Thyroid gland (tissue), 4 donors: ENCODE results near the gene EMP1. TPM values are rescaled to one million over a fixed set of nuclear protein-coding genes. Genes with fewer than 3 reads are reported as not detected.
"Not testable (repeated sequence)": the region's sequence is repeated elsewhere in the genome, so short reads cannot be mapped to it uniquely, and the experiment has no call there.

ENCODE experiments used
- DNase-seq, 2 donors: peaks; one replicate each; pipeline ENCODE4 v3.0.0-alpha.2; 2019
- H3K27ac ChIP-seq, 3 donors: fragments of 200-600 bp; sonication (generic); 1 replicate in 2 of 3; 2 replicates in 1 of 3; pipeline ENCODE4 v1.5.1; 2016 to 2019; ENCODE audit warnings: mild to moderate bottlenecking in 1 of 3, moderate library complexity in 1 of 3
- H3K27me3 ChIP-seq: fragments of 200-600 bp; sonication (generic); one replicate; pipeline ENCODE4 v1.5.1; 2019
- H3K36me3 ChIP-seq, 2 donors: fragments of 200-600 bp; sonication (generic); one replicate each; pipeline ENCODE4 v1.5.1; 2016 to 2019
- H3K4me1 ChIP-seq, 2 donors: fragments of 200-600 bp; sonication (generic); one replicate each; pipeline ENCODE4 v1.5.1; 2017 to 2019
- H3K4me3 ChIP-seq, 3 donors: fragments of 200-600 bp; sonication (generic); replicated peaks in 1 of 3; 1 replicate in 2 of 3; 2 replicates in 1 of 3; pipeline ENCODE4 v1.5.1; 2016; ENCODE audit warnings: mild to moderate bottlenecking in 1 of 3
- H3K9me3 ChIP-seq: fragments of 200-600 bp; sonication (generic); one replicate; pipeline ENCODE4 v1.5.1; 2017
- CTCF ChIP-seq, 6 experiments: fragments of 200-600 bp in 3 of 6; fragments of 450-650 bp in 3 of 6; sonication (generic) in 3 of 6; IDR thresholded peaks; one replicate each; pipeline ENCODE4 v1.5.1; 2016 to 2019; ENCODE audit warnings: antibody characterized with exemption in 6 of 6, mild to moderate bottlenecking in 2 of 6, inconsistent platforms in 1 of 6, moderate library complexity in 1 of 6
- POLR2A ChIP-seq, 2 donors: fragments of 450-650 bp; IDR thresholded peaks; one replicate each; pipeline ENCODE4 v1.6.1; 2017; ENCODE audit warnings: antibody characterized with exemption in 2 of 2, mild to moderate bottlenecking in 2 of 2, moderate library complexity in 1 of 2
- WGBS, 2 donors: methylation state at CpG; one replicate each; pipeline ENCODE4 v1.1.5; 2017; 5-methylcytosine and 5-hydroxymethylcytosine counted together
- intact Hi-C: fragments of 100-400 bp; cut with DNase I; formaldehyde crosslinking; loops from one replicate; pipeline ENCODE4 v1.15.1; 2023
- total RNA-seq, 4 donors: library from RNA; depleted of rRNA; stranded (reverse); fragments of >200 nt; gene quantifications; one replicate each; pipeline ENCODE4 v1.2.3, GENCODE V29; 2016

The EMP1 gene
- total RNA-seq, 4 donors from 2014 or later = 459 to 634 (median 503) TPM

- H3K4me3 ChIP-seq = no peak overlapping the region
- no peak overlapping the region for H3K27ac ChIP-seq
- H3K4me1 ChIP-seq = peaks cover 4 to 10% of the 10 kb centered on the region in 2 donors
- WGBS, 2 donors = 73 to 82% methylated on average over 3 of the region's 3 CpGs
- H3K36me3 ChIP-seq = no peaks in the 10 kb centered on the region
- no peaks in the 10 kb centered on the region for H3K9me3 ChIP-seq
- TF ChIP-seq CTCF (IDR thresholded peaks at IDR 0.05) = no peak
- no peak for TF ChIP-seq POLR2A (IDR thresholded peaks at IDR 0.05)
- no peak for DNase-seq
- intact Hi-C loops = no loop called here
- H3K27me3 ChIP-seq = no peaks in the 10 kb centered on the region
Observed at GRCh38 chr12:13257356-13257875, 60.9 kb downstream of the EMP1 start.

- Histone ChIP-seq H3K36me3 (no peaks in the 10 kb centered on the region), H3K4me1 (peaks cover 4 to 10% of the 10 kb centered on the region in 2 donors), H3K27me3 (no peaks in the 10 kb centered on the region), H3K4me3 (no peak overlapping the region), H3K9me3 (no peaks in the 10 kb centered on the region), H3K27ac (no peak overlapping the region)
- intact Hi-C loops = no loop called here
- TF ChIP-seq CTCF (IDR thresholded peaks at IDR 0.05) (no peak), POLR2A (IDR thresholded peaks at IDR 0.05) (no peak)
- no peak for DNase-seq
- WGBS, 2 donors = 96 to 100% methylated on average over 3 of the region's 3 CpGs
Observed at GRCh38 chr12:13258197-13258596, 61.7 kb downstream of the EMP1 start.

GRCh38 chr12:13258717-13259119, 62.2 kb downstream of the EMP1 start:
- H3K36me3 ChIP-seq = no peaks in the 10 kb centered on the region
- no peaks in the 10 kb centered on the region for H3K9me3 ChIP-seq
- H3K27ac ChIP-seq = no peak overlapping the region
- WGBS, 2 donors = 80 to 89% methylated on average over 3 of the region's 3 CpGs
- no peak overlapping the region for H3K4me3 ChIP-seq
- no peaks in the 10 kb centered on the region for H3K27me3 ChIP-seq
- no peak for DNase-seq
- H3K4me1 ChIP-seq = peaks cover 4 to 10% of the 10 kb centered on the region in 2 donors
- TF ChIP-seq POLR2A (IDR thresholded peaks at IDR 0.05) (no peak), CTCF (IDR thresholded peaks at IDR 0.05) (no peak)
- intact Hi-C loops = no loop called here

- WGBS, 2 donors = 95 to 98% methylated on average over 7 of the region's 7 CpGs
- H3K4me3 ChIP-seq, intact Hi-C loops, H3K27me3 ChIP-seq, H3K27ac ChIP-seq, H3K9me3 ChIP-seq, H3K36me3 ChIP-seq, DNase-seq: not testable (repeated sequence)
- H3K4me1 ChIP-seq = peaks cover 4 to 10% of the 10 kb centered on the region in 2 donors
Observed at GRCh38 chr12:13259625-13260024, 63.1 kb downstream of the EMP1 start.

- H3K27ac ChIP-seq, DNase-seq, H3K36me3 ChIP-seq, H3K9me3 ChIP-seq, intact Hi-C loops, H3K27me3 ChIP-seq, H3K4me3 ChIP-seq, H3K4me1 ChIP-seq: not testable (repeated sequence)
- 81 to 84% methylated on average over 3 of the region's 3 CpGs for WGBS, 2 donors
Observed at GRCh38 chr12:13267826-13268225, 71.3 kb downstream of the EMP1 start.

GRCh38 chr12:13268581-13268980, 72.1 kb downstream of the EMP1 start:
- WGBS, 2 donors = 97% methylated on average over 6 of the region's 6 CpGs

More at GRCh38 chr12:13268581-13268980, 72.1 kb downstream of the EMP1 start:
- Histone ChIP-seq H3K27ac (no peak overlapping the region), H3K36me3 (no peaks in the 10 kb centered on the region), H3K9me3 (no peaks in the 10 kb centered on the region), H3K4me3 (no peak overlapping the region), H3K4me1 (no peaks in the 10 kb centered on the region), H3K27me3 (no peaks in the 10 kb centered on the region)
- intact Hi-C loops = no loop called here
- TF ChIP-seq POLR2A (IDR thresholded peaks at IDR 0.05) = no peak
- no peak for DNase-seq

Other genes starting within 250 kb of the EMP1 start
- gene GPRC5D, start 244.6 kb upstream of the EMP1 start, total RNA-seq = not detected
- 100 to 1,000 TPM in 1 of 4 donors, 10 to 100 TPM in 3; 80.4 to 125 (median 91.3) TPM for gene HEBP1, start 196.5 kb upstream of the EMP1 start, total RNA-seq
- gene FAM234B, start 152.3 kb upstream of the EMP1 start, total RNA-seq = 10 to 100 TPM; 15.7 to 23.2 (median 19.3) TPM
- gene GSG1, start 93.1 kb upstream of the EMP1 start, total RNA-seq = 1 to 10 TPM in 1 of 4 donors, not detected in 3; 1.2 TPM